IPS-NIHi11 (cell line): ENCODE results near the gene PRH2.

ENCODE experiments used
- DNase-seq: peaks from one replicate; pipeline ENCODE4 v3.0.0; 2012; ENCODE audit warnings: mixed read lengths, low spot score

PRH2 gene

DNA sequence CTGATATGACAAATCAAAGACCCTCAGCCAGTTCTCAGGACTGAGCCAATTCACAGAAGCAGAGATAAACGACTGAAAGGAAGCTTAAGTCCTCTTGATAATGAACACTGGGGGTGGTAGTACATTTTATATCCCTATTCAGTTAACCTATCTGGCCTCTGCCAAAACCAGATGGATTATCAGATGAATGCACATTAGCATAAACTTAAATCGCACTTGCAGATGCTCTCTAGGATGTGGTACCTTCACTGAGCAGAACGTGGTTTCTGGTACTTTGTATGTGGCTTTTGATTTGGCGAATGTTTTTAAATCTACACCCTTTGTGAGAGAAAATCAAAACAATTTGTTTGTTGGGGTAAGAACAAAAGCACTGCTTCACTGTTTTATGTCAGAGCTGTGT lies 31.2 kb downstream of the PRH2 start:
- DNase-seq = no peak

DNA sequence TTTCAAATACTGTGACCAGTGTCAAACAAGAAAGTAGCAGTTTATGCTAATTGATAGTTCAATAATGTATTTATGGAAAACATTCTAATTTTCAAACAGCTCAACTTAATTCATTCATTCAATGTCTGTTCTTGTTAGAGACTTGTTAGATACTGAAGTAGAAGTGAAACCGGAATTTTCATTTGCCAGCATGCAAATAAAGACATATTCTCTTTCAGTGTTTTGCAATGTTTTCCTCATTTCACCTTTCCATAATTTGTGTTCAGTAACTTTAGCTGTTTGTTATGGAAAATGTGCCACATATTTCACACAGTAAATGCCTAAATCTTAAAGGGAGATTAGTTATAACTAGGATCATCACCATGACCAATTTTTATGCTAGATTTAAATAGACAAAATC lies 36.4 kb downstream of the PRH2 start:
- no peak for DNase-seq

GRCh38 chr12:10966314-10966713 lies 37.3 kb downstream of the PRH2 start:
- DNase-seq = no peak

- no peak for DNase-seq
Observed at GRCh38 chr12:10967409-10967808, 38.4 kb downstream of the PRH2 start.

DNA sequence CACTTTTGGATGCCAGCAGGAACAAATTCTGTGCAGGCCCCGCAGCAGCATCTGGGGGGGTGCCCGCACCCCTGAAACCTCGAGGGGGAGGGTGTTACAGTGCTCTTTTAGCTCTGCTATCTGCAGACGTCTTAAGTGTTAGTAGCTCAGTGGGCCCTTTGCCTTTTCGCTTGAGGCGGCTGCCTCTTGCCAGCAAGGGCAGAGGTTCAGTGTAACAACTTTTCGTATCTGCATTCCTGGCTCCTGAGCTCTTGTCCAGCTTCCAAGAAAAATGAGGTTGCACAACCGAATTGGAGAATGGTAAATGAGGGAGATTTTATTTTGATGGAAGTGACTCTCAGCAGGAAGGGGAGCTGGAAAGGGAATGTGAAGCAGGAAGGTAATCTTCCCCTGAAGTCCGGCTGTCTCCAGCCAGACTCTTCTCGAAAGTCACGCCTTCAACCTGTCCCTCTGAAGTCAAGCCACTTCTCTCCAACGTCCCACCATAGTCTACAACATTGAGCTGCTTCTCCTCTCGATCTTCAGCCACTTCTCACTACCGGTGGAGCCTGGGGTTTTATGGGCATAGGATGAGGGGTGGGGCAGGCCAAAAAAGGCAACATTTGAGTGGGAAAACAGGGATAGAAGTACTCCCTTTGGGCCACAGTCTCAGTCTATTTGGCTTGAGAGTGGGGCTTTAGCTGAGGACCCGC lies 39.9 kb downstream of the PRH2 start:
- DNase-seq = no peak

GRCh38 chr12:10974965-10975364 lies 45.9 kb downstream of the PRH2 start:
- no peak for DNase-seq

- DNase-seq = no peak
Observed at GRCh38 chr12:10982244-10982643, 53.2 kb downstream of the PRH2 start.
